K562 (cell line): ENCODE data around the gene IDS. TPM values are rescaled to one million over a fixed set of nuclear protein-coding genes. Genes with fewer than 3 reads are reported as not detected.

Source experiments
- ATAC-seq: fragments of 200-7000 bp; cut with Tn5 transposase; 3 replicates; pipeline ENCODE4 v1.9.1; 2020; ENCODE audit warnings: moderate library complexity
- BruUV-seq: library from RNA; stranded (reverse); fragments of 400-500 nt; replicated peaks from 2 replicates; lab custom pipeline; 2021; lab: Mats Ljungman, UMichigan
- CTCF ChIA-PET: fragments of 300-600 bp; formaldehyde crosslinking; extraction: SDS; loops from one replicate; lab custom pipeline; 2021; ENCODE audit warnings: low intra/inter-chr PET ratio; lab: Yijun Ruan, JAX
- POLR2A ChIA-PET: fragments of 300-600, 350-650 bp; sonication (Branson Sonifier 250); formaldehyde crosslinking; extraction: SDS; loops from one replicate; lab custom pipeline; 2021; ENCODE audit warnings: antibody characterized with exemption, inconsistent platforms; lab: Yijun Ruan, JAX
- DNase-seq, 4 experiments: peaks; one replicate each; pipeline versions ENCODE4 v3.0.0 to v3.0.0-alpha.2; 2011 to 2018; ENCODE audit warnings: low spot score in 3 of 4, mixed read lengths in 3 of 4; ENCODE audit errors: extremely low read depth in 1 of 4
- FAIRE-seq: peaks from 2 replicates; lab custom pipeline; 2011; peaks lifted over from hg19 to GRCh38; lab: Jason Lieb, UNC
- H2AFZ ChIP-seq: 2 replicates; pipeline ENCODE4 v1.6.0; 2011; ENCODE audit warnings: low read depth, low read length, control low read depth, inconsistent platforms
- H3K27ac ChIP-seq: fragments of 200-600 bp; 3 replicates; pipeline ENCODE4 v1.8.0; 2011; ENCODE audit warnings: low read depth, mild to moderate bottlenecking, control low read depth, inconsistent platforms, low read length, moderate library complexity, mixed read lengths; ENCODE audit errors: extremely low read depth
- H3K27me3 ChIP-seq, 2 experiments: fragments of 300-600 bp in 1 of 2; 2 replicates in 1 of 2; 3 replicates in 1 of 2; pipeline versions ENCODE4 v1.6.0 to v1.8.0; 2011; ENCODE audit warnings: inconsistent platforms in 2 of 2, low read length in 2 of 2, mild to moderate bottlenecking in 1 of 2, mixed read lengths in 1 of 2, moderate library complexity in 1 of 2; ENCODE audit not compliant: control insufficient read depth in 2 of 2, insufficient read depth in 2 of 2
- H3K36me3 ChIP-seq: fragments of 300-600 bp; 3 replicates; pipeline ENCODE4 v1.8.0; 2011; ENCODE audit warnings: mild to moderate bottlenecking, low read length, inconsistent platforms; ENCODE audit not compliant: control insufficient read depth, insufficient read depth
- H3K4me1 ChIP-seq, 2 experiments: fragments of 200-600 bp in 1 of 2; replicated peaks in 1 of 2; 2 replicates in 1 of 2; 3 replicates in 1 of 2; pipeline versions ENCODE4 v1.5.1 to v1.8.0; 2011; ENCODE audit warnings: inconsistent platforms in 2 of 2, low read length in 2 of 2, mild to moderate bottlenecking in 1 of 2, mixed read lengths in 1 of 2, moderate library complexity in 1 of 2; ENCODE audit not compliant: control insufficient read depth in 2 of 2, insufficient read depth in 2 of 2
- H3K4me2 ChIP-seq: 2 replicates; pipeline ENCODE4 v1.6.1; 2011; ENCODE audit warnings: low read length, control low read depth, inconsistent platforms, mixed read lengths; ENCODE audit not compliant: insufficient read depth
- H3K4me3 ChIP-seq: fragments of 200-600 bp; sonication (generic), shearing (Covaris generic); 2 replicates; pipeline ENCODE4 v1.5.1; 2016; ENCODE audit warnings: control low read depth, inconsistent platforms
- H3K79me2 ChIP-seq: fragments of 200-600 bp; 3 replicates; pipeline ENCODE4 v1.8.0; 2011; ENCODE audit warnings: low read length, inconsistent platforms; ENCODE audit not compliant: control insufficient read depth, insufficient read depth
- H3K9ac ChIP-seq, 2 experiments: 2 replicates each; pipeline versions ENCODE4 v1.6.0 to v1.6.1; 2011; ENCODE audit warnings: low read depth in 2 of 2, low read length in 2 of 2, control low read depth in 1 of 2, inconsistent platforms in 1 of 2, mild to moderate bottlenecking in 1 of 2, mixed read lengths in 1 of 2; ENCODE audit not compliant: insufficient read depth in 1 of 2
- H3K9me1 ChIP-seq: one replicate; pipeline ENCODE4 v1.6.0; 2011; ENCODE audit warnings: inconsistent platforms, mild to moderate bottlenecking, low read length, moderate library complexity; ENCODE audit not compliant: control insufficient read depth, insufficient read depth
- H3K9me3 ChIP-seq: replicated peaks from 2 replicates; pipeline ENCODE4 v1.5.1; 2011; ENCODE audit warnings: low read depth, low read length, inconsistent platforms; ENCODE audit not compliant: control insufficient read depth, insufficient read depth
- H4K20me1 ChIP-seq: replicated peaks from 2 replicates; pipeline ENCODE4 v1.6.1; 2011; ENCODE audit warnings: low read length, inconsistent platforms, mixed read lengths; ENCODE audit not compliant: control insufficient read depth, insufficient read depth
- RBM22 ChIP-seq: fragments of 200-400 bp; formaldehyde crosslinking; IDR thresholded peaks from 2 replicates; pipeline ENCODE4 v1.6.1; 2018; ENCODE audit warnings: low read length, low read depth; ENCODE audit not compliant: poor library complexity, severe bottlenecking
- RCOR1 ChIP-seq, 2 experiments: IDR thresholded peaks; 2 replicates each; pipeline ENCODE4 v1.6.1; 2012; ENCODE audit warnings: low read depth in 2 of 2, low read length in 2 of 2, borderline replicate concordance in 1 of 2, improper control_type of control experiment in 1 of 2
- SMAD3 ChIP-seq: fragments of 450-650 bp; formaldehyde crosslinking; conservative IDR thresholded peaks from 2 replicates; pipeline ENCODE4 v1.4.0; 2020; ENCODE audit warnings: mild to moderate bottlenecking
- TSC22D4 ChIP-seq: fragments of 450-650 bp; IDR thresholded peaks from 2 replicates; pipeline ENCODE4 v1.6.1; 2016; ENCODE audit warnings: missing genetic modification characterization, missing biosample characterization, control low read depth
- XRCC3 ChIP-seq: fragments of 450-650 bp; IDR thresholded peaks from 2 replicates; pipeline ENCODE4 v1.6.1; 2017; ENCODE audit warnings: mild to moderate bottlenecking, moderate library complexity
- WGBS: fragments of 100-300 bp; shearing (Covaris generic); methylation state at CpG from one replicate; pipeline ENCODE4 v1.1.6; 2016; ENCODE audit warnings: low coverage, mixed read lengths; ENCODE audit not compliant: insufficient coverage; ENCODE audit errors: missing lambda C conversion rate; 5-methylcytosine and 5-hydroxymethylcytosine counted together
- in situ Hi-C: fragments of 300-500 bp; cut with MboI; formaldehyde crosslinking; loops from 4 replicates; pipeline ENCODE4 v1.15.0; 2018; ENCODE audit warnings: inconsistent platforms, mixed read lengths
- intact Hi-C: fragments of 100-400 bp; cut with micrococcal nuclease; formaldehyde crosslinking; loops from 2 replicates; pipeline ENCODE4 v1.14.2; 2022
- polyA plus RNA-seq, 8 experiments: library from polyadenylated mRNA; depleted of rRNA in 4 of 8; stranded (reverse) in 5 of 8; unstranded in 3 of 8; fragments of >200 nt; fragmentation: Nextera tagmentation in 2 of 8; fragmentation: Illumina TruSeq in 1 of 8; extraction: Ambion mirVana in 2 of 8; extraction: Trizol in 1 of 8; gene quantifications; 2 replicates each; pipeline versions ENCODE4 v1.2.1 to v1.2.3, GENCODE V29; 2011 to 2014; ENCODE audit warnings: inconsistent platforms in 1 of 8, missing spikeins in 1 of 8
- total RNA-seq, 7 experiments: library from RNA; depleted of rRNA in 6 of 7; stranded (reverse); fragments of >200 nt in 6 of 7; fragmentation: Illumina TruSeq in 2 of 7; extraction: Trizol in 2 of 7; gene quantifications; 2 replicates each; pipeline versions ENCODE4 v1.2.1 to v1.2.3, GENCODE V29; 2011 to 2021; ENCODE audit warnings: low replicate concordance in 1 of 7
- TF ChIP-seq, protein P1 (sequence below): fragments of 250-450 bp; sonication (Bioruptor Pico); IDR thresholded peaks from 2 replicates; pipeline ENCODE4 v1.9.0; 2021; ENCODE audit warnings: mild to moderate bottlenecking, inconsistent platforms

Gene IDS
- total and polyA plus RNA-seq, 9 of the 15 experiments (the other 6 are each of a cell fraction or from before 2014, with no cell fraction given), result 2.0 to 18.6 (median 8.6) TPM

DNA sequence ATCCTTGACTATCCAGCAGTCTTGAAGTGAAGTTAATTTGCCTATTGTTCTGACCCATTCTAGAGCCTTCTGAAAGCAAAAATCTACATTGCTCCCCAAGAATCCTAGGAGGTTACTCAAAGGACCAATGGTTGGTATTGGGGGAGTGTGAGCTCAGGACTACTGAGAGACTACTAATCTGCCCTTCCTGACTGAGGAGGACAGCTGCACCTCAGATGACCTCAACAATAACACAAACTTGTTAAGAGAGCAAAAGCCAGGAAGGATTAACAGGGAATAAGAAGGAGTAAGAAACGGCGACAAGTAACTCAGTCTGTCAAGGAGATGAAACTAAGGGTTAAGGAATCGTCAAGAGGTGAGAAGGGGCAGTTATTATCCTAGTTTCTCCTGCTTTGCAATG, 43.4 kb downstream of the IDS start:
- CTCF ChIA-PET, result no interaction called here
- no peak for FAIRE-seq
- no TSS peak for BruUV-seq

More for the DNA sequence above, 43.4 kb downstream of the IDS start:
- no peaks in the 10 kb centered on the region for H3K79me2 ChIP-seq
- no peak overlapping the region for H2AFZ ChIP-seq
- no peak overlapping the region for H3K9ac ChIP-seq
- H4K20me1 ChIP-seq, result no peaks in the 10 kb centered on the region
- H3K36me3 ChIP-seq, result no peaks in the 10 kb centered on the region
- 0% methylated on average over 3 of the region's 3 CpGs for WGBS
- no peak overlapping the region for H3K4me2 ChIP-seq
- H3K9me1 ChIP-seq, result no peaks in the 10 kb centered on the region
- POLR2A ChIA-PET, result no interaction called here
- DNase-seq (no peak), ATAC-seq (no peak)
- no peaks in the 10 kb centered on the region for H3K27me3 ChIP-seq
- TF ChIP-seq TSC22D4 (tag) (no peak), RCOR1 (IDR thresholded peaks at IDR 0.05; ENCODE audit: borderline replicate concordance in 1 of 2, low read depth in 2 of 2, low read length in 2 of 2) (no peak), SMAD3 (CRISPR knock-in tag) (no peak), XRCC3 (no peak), RBM22 (no peak)
- TF ChIP-seq, protein P1, sequence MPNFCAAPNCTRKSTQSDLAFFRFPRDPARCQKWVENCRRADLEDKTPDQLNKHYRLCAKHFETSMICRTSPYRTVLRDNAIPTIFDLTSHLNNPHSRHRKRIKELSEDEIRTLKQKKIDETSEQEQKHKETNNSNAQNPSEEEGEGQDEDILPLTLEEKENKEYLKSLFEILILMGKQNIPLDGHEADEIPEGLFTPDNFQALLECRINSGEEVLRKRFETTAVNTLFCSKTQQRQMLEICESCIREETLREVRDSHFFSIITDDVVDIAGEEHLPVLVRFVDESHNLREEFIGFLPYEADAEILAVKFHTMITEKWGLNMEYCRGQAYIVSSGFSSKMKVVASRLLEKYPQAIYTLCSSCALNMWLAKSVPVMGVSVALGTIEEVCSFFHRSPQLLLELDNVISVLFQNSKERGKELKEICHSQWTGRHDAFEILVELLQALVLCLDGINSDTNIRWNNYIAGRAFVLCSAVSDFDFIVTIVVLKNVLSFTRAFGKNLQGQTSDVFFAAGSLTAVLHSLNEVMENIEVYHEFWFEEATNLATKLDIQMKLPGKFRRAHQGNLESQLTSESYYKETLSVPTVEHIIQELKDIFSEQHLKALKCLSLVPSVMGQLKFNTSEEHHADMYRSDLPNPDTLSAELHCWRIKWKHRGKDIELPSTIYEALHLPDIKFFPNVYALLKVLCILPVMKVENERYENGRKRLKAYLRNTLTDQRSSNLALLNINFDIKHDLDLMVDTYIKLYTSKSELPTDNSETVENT (CRISPR knock-in tag), result no peak
- in situ Hi-C loops, result no loop called here
- intact Hi-C loops, result no loop called here
- H3K4me3 ChIP-seq, result no peak overlapping the region
- H3K9me3 ChIP-seq, result no peaks in the 10 kb centered on the region
- H3K27ac ChIP-seq, result no peak overlapping the region
- H3K4me1 ChIP-seq, result no peaks in the 10 kb centered on the region
